SK-N-SH treated with all-trans-retinoic acid at 6 μM for 48 hours (cell line): ENCODE measurements around the gene TCTN1.
"Not testable (repeated sequence)": the region's sequence is repeated elsewhere in the genome, so short reads cannot be mapped to it uniquely, and the experiment has no call there.

Source experiments
- BACH2 ChIP-seq: fragments of 250-450 bp; sonication (Bioruptor Pico); IDR thresholded peaks from 2 replicates; pipeline ENCODE4 v1.9.0; 2021; ENCODE audit warnings: mild to moderate bottlenecking, borderline replicate concordance
- ISL1 ChIP-seq: fragments of 250-450 bp; sonication (Bioruptor Pico); IDR thresholded peaks from 2 replicates; pipeline ENCODE4 v2.1.2; 2022; ENCODE audit warnings: mild to moderate bottlenecking, moderate library complexity
- ZC3H10 ChIP-seq: fragments of 250-450 bp; sonication (Bioruptor Pico); IDR thresholded peaks from 2 replicates; pipeline ENCODE4 v1.5.1; 2021; ENCODE audit warnings: mild to moderate bottlenecking, moderate library complexity
- ZFP30 ChIP-seq: fragments of 450-650 bp; formaldehyde crosslinking; IDR thresholded peaks from 2 replicates; pipeline ENCODE4 v1.5.0; 2022; ENCODE audit warnings: mild to moderate bottlenecking, moderate library complexity
- ZNF8 ChIP-seq: fragments of 450-650 bp; formaldehyde crosslinking; IDR thresholded peaks from 2 replicates; pipeline ENCODE4 v1.5.0; 2020; ENCODE audit warnings: mild to moderate bottlenecking, moderate library complexity
- TF ChIP-seq, protein P1 (sequence below): fragments of 250-450 bp; sonication (Bioruptor Pico); IDR thresholded peaks from 2 replicates; pipeline ENCODE4 v1.8.0; 2020; ENCODE audit warnings: mild to moderate bottlenecking, moderate library complexity, borderline replicate concordance

DNA sequence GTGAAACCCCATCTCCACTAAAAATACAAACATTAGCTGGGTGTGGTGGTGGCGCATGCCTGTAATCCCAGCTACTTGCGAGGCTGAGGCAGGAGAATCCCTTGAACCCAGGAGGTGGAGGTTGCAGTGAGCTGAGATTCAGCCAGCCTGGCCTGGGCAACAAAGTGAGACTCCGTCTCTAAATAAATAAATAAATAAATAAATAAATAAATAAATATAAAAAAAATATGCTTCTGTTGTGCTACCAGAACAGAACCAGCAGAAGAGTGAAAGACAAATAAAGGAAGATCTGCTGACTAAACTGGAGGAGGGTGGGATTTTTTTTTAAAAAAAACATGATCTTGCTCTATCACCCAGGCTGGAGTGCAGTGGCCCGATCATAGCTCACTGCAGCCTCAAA is 21.0 kb upstream of the TCTN1 start:
- TF ChIP-seq ISL1; BACH2 (CRISPR knock-in tag); ZC3H10 (CRISPR knock-in tag); ZNF8; ZFP30 (CRISPR knock-in tag): not testable (repeated sequence)
- TF ChIP-seq, protein P1, sequence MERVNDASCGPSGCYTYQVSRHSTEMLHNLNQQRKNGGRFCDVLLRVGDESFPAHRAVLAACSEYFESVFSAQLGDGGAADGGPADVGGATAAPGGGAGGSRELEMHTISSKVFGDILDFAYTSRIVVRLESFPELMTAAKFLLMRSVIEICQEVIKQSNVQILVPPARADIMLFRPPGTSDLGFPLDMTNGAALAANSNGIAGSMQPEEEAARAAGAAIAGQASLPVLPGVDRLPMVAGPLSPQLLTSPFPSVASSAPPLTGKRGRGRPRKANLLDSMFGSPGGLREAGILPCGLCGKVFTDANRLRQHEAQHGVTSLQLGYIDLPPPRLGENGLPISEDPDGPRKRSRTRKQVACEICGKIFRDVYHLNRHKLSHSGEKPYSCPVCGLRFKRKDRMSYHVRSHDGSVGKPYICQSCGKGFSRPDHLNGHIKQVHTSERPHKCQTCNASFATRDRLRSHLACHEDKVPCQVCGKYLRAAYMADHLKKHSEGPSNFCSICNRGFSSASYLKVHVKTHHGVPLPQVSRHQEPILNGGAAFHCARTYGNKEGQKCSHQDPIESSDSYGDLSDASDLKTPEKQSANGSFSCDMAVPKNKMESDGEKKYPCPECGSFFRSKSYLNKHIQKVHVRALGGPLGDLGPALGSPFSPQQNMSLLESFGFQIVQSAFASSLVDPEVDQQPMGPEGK (CRISPR knock-in tag): not testable (repeated sequence)
